Measurements from ENCODE around the gene FOXC2.

The FOXC2 gene

DNA sequence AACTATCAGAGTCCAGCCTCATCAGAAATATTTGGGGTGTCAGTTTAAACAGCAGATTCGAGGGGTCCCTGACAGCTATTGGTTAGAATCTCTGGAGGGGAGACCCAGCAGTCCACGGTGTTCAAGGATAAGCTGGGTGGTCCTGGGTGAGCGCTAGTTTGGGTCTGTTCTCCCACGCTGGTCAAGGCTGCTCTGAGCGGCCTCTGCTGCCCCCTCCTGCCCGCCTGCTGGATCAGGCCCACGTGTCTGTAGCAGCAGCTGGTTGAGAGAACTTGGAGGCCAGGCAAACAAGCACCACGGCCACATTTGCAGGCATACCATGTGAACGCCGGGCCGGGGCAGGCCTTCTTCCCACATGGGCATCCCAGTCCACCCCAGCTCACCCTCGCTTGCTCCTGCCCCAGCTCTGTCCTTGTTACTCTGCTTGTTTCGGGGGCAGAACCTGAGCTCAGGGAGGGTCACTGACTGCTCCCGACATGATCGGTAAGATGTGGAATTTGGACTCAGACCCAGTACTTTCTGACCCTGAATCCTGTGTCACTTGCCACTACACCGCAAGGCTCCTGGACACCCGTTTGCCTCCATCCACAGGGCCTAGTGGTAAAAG is 48.9 kb upstream of the FOXC2 start:
- no peak for TF ChIP-seq TOX (CRISPR knock-in tag; IDR thresholded peaks at IDR 0.05; ENCODE audit: borderline replicate concordance)
- TF ChIP-seq CREB5 (CRISPR knock-in tag; IDR thresholded peaks at IDR 0.05; ENCODE audit: low read depth): no peak
- no peak for TF ChIP-seq PPARA (CRISPR knock-in tag; IDR thresholded peaks at IDR 0.05; ENCODE audit: borderline replicate concordance)
- TF ChIP-seq ZNF8 (CRISPR knock-in tag; IDR thresholded peaks at IDR 0.05): no peak
- no peak for TF ChIP-seq CSDC2 (CRISPR knock-in tag; IDR thresholded peaks at IDR 0.05)
- no peak for TF ChIP-seq GLIS3 (CRISPR knock-in tag; IDR thresholded peaks at IDR 0.05)
- TF ChIP-seq, protein P1, sequence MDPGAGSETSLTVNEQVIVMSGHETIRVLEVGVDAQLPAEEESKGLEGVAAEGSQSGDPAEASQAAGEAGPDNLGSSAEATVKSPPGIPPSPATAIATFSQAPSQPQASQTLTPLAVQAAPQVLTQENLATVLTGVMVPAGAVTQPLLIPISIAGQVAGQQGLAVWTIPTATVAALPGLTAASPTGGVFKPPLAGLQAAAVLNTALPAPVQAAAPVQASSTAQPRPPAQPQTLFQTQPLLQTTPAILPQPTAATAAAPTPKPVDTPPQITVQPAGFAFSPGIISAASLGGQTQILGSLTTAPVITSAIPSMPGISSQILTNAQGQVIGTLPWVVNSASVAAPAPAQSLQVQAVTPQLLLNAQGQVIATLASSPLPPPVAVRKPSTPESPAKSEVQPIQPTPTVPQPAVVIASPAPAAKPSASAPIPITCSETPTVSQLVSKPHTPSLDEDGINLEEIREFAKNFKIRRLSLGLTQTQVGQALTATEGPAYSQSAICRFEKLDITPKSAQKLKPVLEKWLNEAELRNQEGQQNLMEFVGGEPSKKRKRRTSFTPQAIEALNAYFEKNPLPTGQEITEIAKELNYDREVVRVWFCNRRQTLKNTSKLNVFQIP (CRISPR knock-in tag; IDR thresholded peaks at IDR 0.05; ENCODE audit: borderline replicate concordance, low read depth): no peak
- TF ChIP-seq ZC3H10 (CRISPR knock-in tag; IDR thresholded peaks at IDR 0.05): no peak
- TF ChIP-seq ZNF565 (CRISPR knock-in tag; conservative IDR thresholded peaks at IDR 0.05; ENCODE audit: low read depth): no peak
- peak; percentile 87 for ATAC-seq

DNA sequence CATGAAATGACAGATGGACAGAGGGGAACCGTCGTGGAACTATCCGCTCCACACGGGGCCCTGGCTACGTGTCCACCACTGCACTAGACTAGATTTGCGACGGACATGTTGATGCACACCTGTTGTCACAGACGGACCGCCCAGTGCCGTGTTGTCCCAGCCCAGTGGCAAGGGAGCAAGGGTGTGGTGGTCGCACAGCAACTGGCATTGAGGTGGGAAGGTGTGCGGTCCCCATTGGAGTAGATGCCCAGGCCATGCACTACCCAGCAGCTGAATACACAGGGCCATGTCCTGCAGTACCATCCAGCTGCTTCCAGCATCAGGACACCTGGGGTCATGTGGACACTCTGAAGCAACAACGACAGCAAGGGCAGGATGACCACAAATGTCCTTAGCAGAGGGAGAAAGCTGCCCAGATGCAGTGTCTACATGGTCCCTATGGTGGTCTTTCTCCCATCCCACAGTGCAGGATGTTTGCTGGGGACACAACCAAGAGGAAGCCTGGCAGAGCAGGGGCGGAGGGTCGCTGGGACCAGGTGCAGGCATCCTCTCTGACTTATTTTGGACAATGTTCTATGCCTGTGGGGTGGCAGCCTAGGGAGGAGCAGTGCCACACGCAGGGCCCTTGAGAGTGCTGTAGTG is 47.5 kb upstream of the FOXC2 start:
- ATAC-seq: no peak
- no peak for TF ChIP-seq ZNF565 (CRISPR knock-in tag; conservative IDR thresholded peaks at IDR 0.05; ENCODE audit: low read depth)
- no peak for TF ChIP-seq ZFP30 (CRISPR knock-in tag; IDR thresholded peaks at IDR 0.05)
- no peak for TF ChIP-seq ARNTL (CRISPR knock-in tag; IDR thresholded peaks at IDR 0.05; ENCODE audit: borderline replicate concordance, low read depth)
- no peak for TF ChIP-seq PPARA (CRISPR knock-in tag; IDR thresholded peaks at IDR 0.05; ENCODE audit: borderline replicate concordance)
- no peak for TF ChIP-seq OSR1 (CRISPR knock-in tag; IDR thresholded peaks at IDR 0.05)
- TF ChIP-seq ESRRG (CRISPR knock-in tag; IDR thresholded peaks at IDR 0.05): no peak
- TF ChIP-seq BACH2 (CRISPR knock-in tag; IDR thresholded peaks at IDR 0.05; ENCODE audit: borderline replicate concordance): no peak
- TF ChIP-seq, protein P2, sequence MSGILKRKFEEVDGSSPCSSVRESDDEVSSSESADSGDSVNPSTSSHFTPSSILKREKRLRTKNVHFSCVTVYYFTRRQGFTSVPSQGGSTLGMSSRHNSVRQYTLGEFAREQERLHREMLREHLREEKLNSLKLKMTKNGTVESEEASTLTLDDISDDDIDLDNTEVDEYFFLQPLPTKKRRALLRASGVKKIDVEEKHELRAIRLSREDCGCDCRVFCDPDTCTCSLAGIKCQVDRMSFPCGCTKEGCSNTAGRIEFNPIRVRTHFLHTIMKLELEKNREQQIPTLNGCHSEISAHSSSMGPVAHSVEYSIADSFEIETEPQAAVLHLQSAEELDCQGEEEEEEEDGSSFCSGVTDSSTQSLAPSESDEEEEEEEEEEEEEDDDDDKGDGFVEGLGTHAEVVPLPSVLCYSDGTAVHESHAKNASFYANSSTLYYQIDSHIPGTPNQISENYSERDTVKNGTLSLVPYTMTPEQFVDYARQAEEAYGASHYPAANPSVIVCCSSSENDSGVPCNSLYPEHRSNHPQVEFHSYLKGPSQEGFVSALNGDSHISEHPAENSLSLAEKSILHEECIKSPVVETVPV (CRISPR knock-in tag; IDR thresholded peaks at IDR 0.05): no peak
- TF ChIP-seq TCF4 (CRISPR knock-in tag; IDR thresholded peaks at IDR 0.05; ENCODE audit: borderline replicate concordance): no peak

GRCh38 chr16:86519649-86520316 is 46.8 kb upstream of the FOXC2 start:
- TF ChIP-seq SNAI2 (CRISPR knock-in tag; IDR thresholded peaks at IDR 0.05) (no peak), PATZ1 (CRISPR knock-in tag; IDR thresholded peaks at IDR 0.05; ENCODE audit: borderline replicate concordance) (no peak), CSDC2 (CRISPR knock-in tag; IDR thresholded peaks at IDR 0.05) (no peak), ARNTL (CRISPR knock-in tag; IDR thresholded peaks at IDR 0.05; ENCODE audit: borderline replicate concordance, low read depth) (no peak), ISL1 (CRISPR knock-in tag; IDR thresholded peaks at IDR 0.05) (no peak), ZFP30 (CRISPR knock-in tag; IDR thresholded peaks at IDR 0.05) (no peak), ZNF565 (CRISPR knock-in tag; conservative IDR thresholded peaks at IDR 0.05; ENCODE audit: low read depth) (no peak), TCF4 (CRISPR knock-in tag; IDR thresholded peaks at IDR 0.05; ENCODE audit: borderline replicate concordance) (no peak), PPARA (CRISPR knock-in tag; IDR thresholded peaks at IDR 0.05; ENCODE audit: borderline replicate concordance) (no peak), ZNF8 (CRISPR knock-in tag; IDR thresholded peaks at IDR 0.05) (no peak)
- TF ChIP-seq, protein P2 (CRISPR knock-in tag; IDR thresholded peaks at IDR 0.05): no peak
- peak; percentile 61 for ATAC-seq
